SH-SY5Y (cell line): ENCODE results near the gene PTPRG.

Experiments
- GATA2 ChIP-seq: IDR thresholded peaks from 2 replicates; pipeline ENCODE4 v1.6.1; 2011; ENCODE audit warnings: mild to moderate bottlenecking, low read depth, low read length
- GATA3 ChIP-seq: IDR thresholded peaks from 2 replicates; pipeline ENCODE4 v1.6.1; 2011; ENCODE audit warnings: low read depth, mild to moderate bottlenecking, low read length, moderate library complexity

DNA sequence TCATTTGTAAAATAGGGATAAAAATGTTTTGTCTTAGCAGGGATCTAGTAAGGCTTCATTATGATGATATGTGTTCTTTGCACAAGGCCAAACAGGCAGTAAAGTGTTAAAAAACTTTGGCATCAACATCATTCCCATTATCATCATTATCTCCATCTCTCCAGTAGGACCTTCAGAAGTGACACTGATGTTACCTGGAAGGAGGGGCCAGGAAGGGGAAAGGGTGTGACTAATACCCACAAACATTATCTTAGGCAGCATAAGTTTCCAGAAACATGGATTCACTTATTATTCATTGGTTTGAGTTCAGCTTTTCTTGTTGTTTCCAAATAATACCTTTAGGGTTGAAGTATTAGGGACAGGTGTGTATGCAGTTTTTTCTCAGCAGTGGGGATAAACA is 399.6 kb downstream of the PTPRG start:
- TF ChIP-seq GATA3 (no peak), GATA2 (no peak)
